Fibroblast of lung (primary cell): ENCODE results near the gene EPS8L2. TPM values are rescaled to one million over a fixed set of nuclear protein-coding genes. Genes with fewer than 3 reads are reported as not detected.

Source experiments
- polyA plus RNA-seq, 2 donors: library from polyadenylated mRNA; depleted of rRNA in 1 of 2; stranded (reverse) in 1 of 2; unstranded in 1 of 2; fragments of >200 nt; gene quantifications; 2 replicates each; pipeline ENCODE4 v1.2.1, GENCODE V29; 2011 to 2012; ENCODE audit warnings: missing spikeins in 1 of 2
- total RNA-seq: library from RNA; depleted of rRNA; stranded (reverse); fragments of >200 nt; gene quantifications from 2 replicates; pipeline ENCODE4 v1.2.1, GENCODE V29; 2014

EPS8L2 gene
- total and polyA plus RNA-seq, 2 donors (not counting 1 experiment from before 2014, with no cell fraction given), result 18.4 to 54.2 TPM

Other genes with a start within 250 kb of the EPS8L2 start
- gene RNH1, start 199.0 kb upstream of the EPS8L2 start, total RNA-seq, result 502 and 561 TPM in 2 replicates
- gene RNH1, start 199.0 kb upstream of the EPS8L2 start, polyA plus RNA-seq, result 102 and 140 TPM in 2 replicates
- gene HRAS, start 170.7 kb upstream of the EPS8L2 start, total RNA-seq, result 46.7 and 58.5 TPM in 2 replicates
- gene HRAS, start 170.7 kb upstream of the EPS8L2 start, polyA plus RNA-seq, result 51.7 and 69.3 TPM in 2 replicates
- gene LRRC56, start 168.7 kb upstream of the EPS8L2 start, total RNA-seq, result 0.77 and 1.3 TPM in 2 replicates
- 0.26 and 0.28 TPM in 2 replicates for gene LRRC56, start 168.7 kb upstream of the EPS8L2 start, polyA plus RNA-seq
- 0.17 and 0.26 TPM in 2 replicates for gene LMNTD2, start 145.5 kb upstream of the EPS8L2 start, total RNA-seq
- gene LMNTD2, start 145.5 kb upstream of the EPS8L2 start, polyA plus RNA-seq, result 0.05 and 0.08 TPM in 2 replicates
- gene RASSF7, start 145.3 kb upstream of the EPS8L2 start, total RNA-seq, result 1.5 and 2.8 TPM in 2 replicates
- 1.4 and 1.6 TPM in 2 replicates for gene RASSF7, start 145.3 kb upstream of the EPS8L2 start, polyA plus RNA-seq
- gene PHRF1, start 129.8 kb upstream of the EPS8L2 start, total RNA-seq, result 16.8 and 18.7 TPM in 2 replicates
- 5.9 and 9.7 TPM in 2 replicates for gene PHRF1, start 129.8 kb upstream of the EPS8L2 start, polyA plus RNA-seq
- 9.1 and 11.3 TPM in 2 replicates for gene IRF7, start 90.3 kb upstream of the EPS8L2 start, total RNA-seq
- gene IRF7, start 90.3 kb upstream of the EPS8L2 start, polyA plus RNA-seq, result 1.3 and 1.6 TPM in 2 replicates
- not detected in 2 replicates for gene CDHR5, start 81.3 kb upstream of the EPS8L2 start, total RNA-seq
- gene CDHR5, start 81.3 kb upstream of the EPS8L2 start, polyA plus RNA-seq, result not detected in 2 replicates
- gene SCT, start 79.0 kb upstream of the EPS8L2 start, total RNA-seq, result not detected in 2 replicates
- not detected in 2 replicates for gene SCT, start 79.0 kb upstream of the EPS8L2 start, polyA plus RNA-seq
- gene DRD4, start 69.0 kb upstream of the EPS8L2 start, total RNA-seq, result 0.17 TPM in 1 of 2 replicates, not detected in the other
- gene DRD4, start 69.0 kb upstream of the EPS8L2 start, polyA plus RNA-seq, result not detected in 2 replicates
- gene DEAF1, start 11.0 kb upstream of the EPS8L2 start, total RNA-seq, result 28.2 and 38.3 TPM in 2 replicates
- gene DEAF1, start 11.0 kb upstream of the EPS8L2 start, polyA plus RNA-seq, result 9.7 and 14.4 TPM in 2 replicates
- gene TMEM80, start 10.4 kb upstream of the EPS8L2 start, total RNA-seq, result 7.4 and 10.6 TPM in 2 replicates
- 8.0 and 15.3 TPM in 2 replicates for gene TMEM80, start 10.4 kb upstream of the EPS8L2 start, polyA plus RNA-seq
- 99.4 and 150 TPM in 2 replicates for gene TALDO1, start 41.2 kb downstream of the EPS8L2 start, total RNA-seq
- 136 and 189 TPM in 2 replicates for gene TALDO1, start 41.2 kb downstream of the EPS8L2 start, polyA plus RNA-seq
- gene GATD1, start 71.3 kb downstream of the EPS8L2 start, total RNA-seq, result 19.0 and 20.3 TPM in 2 replicates
- gene GATD1, start 71.3 kb downstream of the EPS8L2 start, polyA plus RNA-seq, result 13.9 and 14.7 TPM in 2 replicates
- 0.26 and 1.3 TPM in 2 replicates for gene CEND1, start 83.9 kb downstream of the EPS8L2 start, total RNA-seq
- 0.25 and 0.71 TPM in 2 replicates for gene CEND1, start 83.9 kb downstream of the EPS8L2 start, polyA plus RNA-seq
- 8.0 and 9.9 TPM in 2 replicates for gene SLC25A22, start 92.0 kb downstream of the EPS8L2 start, total RNA-seq
- gene SLC25A22, start 92.0 kb downstream of the EPS8L2 start, polyA plus RNA-seq, result 10.4 and 19.9 TPM in 2 replicates
- 7.4 and 14.2 TPM in 2 replicates for gene PIDD1, start 99.0 kb downstream of the EPS8L2 start, total RNA-seq
- 2.2 and 3.8 TPM in 2 replicates for gene PIDD1, start 99.0 kb downstream of the EPS8L2 start, polyA plus RNA-seq
- gene RPLP2, start 103.7 kb downstream of the EPS8L2 start, total RNA-seq, result 282 and 294 TPM in 2 replicates
- 741 and 904 TPM in 2 replicates for gene RPLP2, start 103.7 kb downstream of the EPS8L2 start, polyA plus RNA-seq
- gene PNPLA2, start 112.7 kb downstream of the EPS8L2 start, total RNA-seq, result 16.2 and 33.9 TPM in 2 replicates
- gene PNPLA2, start 112.7 kb downstream of the EPS8L2 start, polyA plus RNA-seq, result 16.2 and 17.0 TPM in 2 replicates
- gene CRACR2B, start 121.7 kb downstream of the EPS8L2 start, total RNA-seq, result 0.66 and 1.0 TPM in 2 replicates
- gene CRACR2B, start 121.7 kb downstream of the EPS8L2 start, polyA plus RNA-seq, result 0.11 and 0.82 TPM in 2 replicates
- 408 and 547 TPM in 2 replicates for gene CD151, start 126.7 kb downstream of the EPS8L2 start, total RNA-seq
- gene CD151, start 126.7 kb downstream of the EPS8L2 start, polyA plus RNA-seq, result 711 and 748 TPM in 2 replicates
- 106 and 196 TPM in 2 replicates for gene POLR2L, start 136.3 kb downstream of the EPS8L2 start, total RNA-seq
- gene POLR2L, start 136.3 kb downstream of the EPS8L2 start, polyA plus RNA-seq, result 181 and 317 TPM in 2 replicates
- gene TSPAN4, start 136.6 kb downstream of the EPS8L2 start, total RNA-seq, result 133 and 191 TPM in 2 replicates
- 102 and 133 TPM in 2 replicates for gene TSPAN4, start 136.6 kb downstream of the EPS8L2 start, polyA plus RNA-seq
- gene CHID1, start 204.6 kb downstream of the EPS8L2 start, total RNA-seq, result 49.6 and 54.3 TPM in 2 replicates
- gene CHID1, start 204.6 kb downstream of the EPS8L2 start, polyA plus RNA-seq, result 59.9 and 68.4 TPM in 2 replicates
- 19.8 and 21.6 TPM in 2 replicates for gene AP2A2, start 219.6 kb downstream of the EPS8L2 start, total RNA-seq
- gene AP2A2, start 219.6 kb downstream of the EPS8L2 start, polyA plus RNA-seq, result 46.1 and 65.6 TPM in 2 replicates